Stimulated activated CD8-positive, alpha-beta memory T cell treated with anti-CD3 and anti-CD28 coated beads, Interleukin-2, amount 100 ng/mL, for 1 hour (primary cell): ENCODE data around the gene ELL2.
"Not testable (repeated sequence)": the region's sequence is repeated elsewhere in the genome, so short reads cannot be mapped to it uniquely, and the experiment has no call there.

ENCODE experiments used
- DNase-seq, 2 donors: peaks; one replicate each; pipeline ENCODE4 v3.0.0-alpha.2; 2020; ENCODE audit warnings: low read depth in 2 of 2

Gene ELL2

GRCh38 chr5:95931079-95931833 is 30.4 kb downstream of the ELL2 start:
- DNase-seq, result no peak

GRCh38 chr5:95930141-95930930 is 31.3 kb downstream of the ELL2 start:
- no peak for DNase-seq

DNA sequence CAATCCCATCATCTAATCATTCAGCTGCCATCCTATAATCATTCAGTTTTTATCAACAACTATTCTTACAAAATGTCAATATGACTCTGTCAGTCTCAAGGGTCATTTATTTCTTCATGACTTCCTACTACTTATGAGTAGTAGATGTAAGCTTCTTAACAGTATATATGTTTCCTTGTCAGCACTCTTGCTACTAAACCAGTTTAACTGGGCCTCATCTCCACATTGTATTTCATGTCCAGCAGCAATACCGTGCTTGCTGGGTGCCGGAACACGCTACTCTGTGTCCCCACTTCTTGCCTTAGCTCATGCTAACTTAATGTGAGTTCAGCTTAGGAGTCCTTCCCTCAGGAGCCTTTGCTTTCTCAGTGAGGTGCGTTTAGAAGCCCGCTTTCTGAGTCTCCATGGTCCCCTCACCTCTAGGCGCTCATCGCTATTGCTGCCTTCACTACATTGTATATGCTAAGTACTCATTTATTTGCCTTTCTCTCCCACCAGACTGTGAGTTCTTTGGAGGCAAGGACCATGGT is 32.9 kb downstream of the ELL2 start:
- DNase-seq, result no peak

DNA sequence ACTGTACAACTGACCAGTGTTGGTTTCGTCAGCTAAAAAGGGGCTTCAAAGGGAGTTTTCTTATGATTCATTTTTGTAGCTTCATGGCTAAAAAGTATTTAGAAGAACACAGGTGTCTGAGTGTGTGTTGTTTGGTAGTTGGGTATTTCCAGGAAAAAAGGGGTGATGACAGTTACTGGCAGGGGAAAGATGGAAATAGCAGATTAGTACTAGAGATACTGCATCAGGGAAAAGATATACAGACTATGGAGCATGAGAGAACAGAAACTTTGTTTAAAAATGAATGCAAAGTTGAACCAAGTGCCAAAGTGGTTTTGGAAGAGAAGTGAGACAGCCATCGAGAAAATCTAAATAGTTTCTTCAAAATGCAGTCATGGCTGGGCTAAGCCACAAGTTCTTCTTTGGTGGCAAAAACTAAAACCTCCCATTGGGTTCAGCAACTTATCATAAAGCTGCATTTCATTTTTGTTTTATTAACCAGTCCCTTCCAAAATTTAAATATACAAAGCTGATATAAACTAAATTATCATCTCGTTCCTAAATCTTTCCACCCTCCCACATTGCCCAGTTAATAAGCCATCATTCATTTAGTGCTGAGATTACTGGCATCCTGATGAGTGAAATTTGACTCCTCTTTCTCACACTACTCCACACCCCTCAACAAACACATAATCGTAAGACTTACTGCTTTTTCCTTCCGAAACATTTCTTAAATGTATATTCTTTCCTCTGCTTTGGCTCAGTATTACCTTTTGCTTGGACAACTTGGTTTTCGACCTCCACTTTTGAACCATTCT is 33.5 kb downstream of the ELL2 start:
- no peak for DNase-seq

- DNase-seq, result not testable (repeated sequence)
Observed at GRCh38 chr5:95927300-95927699, 34.4 kb downstream of the ELL2 start.

- no peak for DNase-seq
Observed at GRCh38 chr5:95925939-95926338, 35.7 kb downstream of the ELL2 start.

- no peak for DNase-seq
Observed at GRCh38 chr5:95925378-95925744, 36.3 kb downstream of the ELL2 start.

DNA sequence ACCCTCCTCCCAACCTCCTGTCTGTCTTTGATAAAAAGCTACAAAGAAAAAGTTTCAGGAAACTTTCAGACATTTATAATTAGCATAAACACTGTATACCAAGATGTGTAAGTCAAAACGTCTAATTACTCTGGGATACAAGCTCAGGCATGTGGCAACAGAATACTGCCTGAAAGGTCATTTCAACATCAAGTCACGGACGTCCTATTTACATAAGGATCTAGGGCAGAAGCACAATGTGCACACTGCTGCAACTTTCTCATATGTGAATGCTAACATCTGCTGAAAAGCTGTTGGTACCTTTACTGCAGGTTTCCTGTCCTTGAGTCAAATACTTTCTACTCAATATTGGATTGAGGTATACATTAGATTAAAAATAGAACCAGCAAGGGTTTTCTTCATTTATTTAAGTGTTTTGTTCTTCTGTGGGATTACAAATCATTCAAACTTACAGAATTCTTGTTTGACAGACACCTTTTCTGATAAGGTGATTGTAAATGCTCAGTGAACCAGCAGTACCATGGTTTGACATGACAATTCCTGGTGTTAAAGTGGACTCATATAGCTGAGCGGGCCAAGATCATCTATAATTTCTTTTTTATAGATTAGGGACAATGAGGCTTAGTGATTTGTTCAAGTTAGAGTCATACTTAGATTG is 36.8 kb downstream of the ELL2 start:
- no peak for DNase-seq

GRCh38 chr5:95923918-95924544 is 37.6 kb downstream of the ELL2 start:
- DNase-seq, result no peak

DNA sequence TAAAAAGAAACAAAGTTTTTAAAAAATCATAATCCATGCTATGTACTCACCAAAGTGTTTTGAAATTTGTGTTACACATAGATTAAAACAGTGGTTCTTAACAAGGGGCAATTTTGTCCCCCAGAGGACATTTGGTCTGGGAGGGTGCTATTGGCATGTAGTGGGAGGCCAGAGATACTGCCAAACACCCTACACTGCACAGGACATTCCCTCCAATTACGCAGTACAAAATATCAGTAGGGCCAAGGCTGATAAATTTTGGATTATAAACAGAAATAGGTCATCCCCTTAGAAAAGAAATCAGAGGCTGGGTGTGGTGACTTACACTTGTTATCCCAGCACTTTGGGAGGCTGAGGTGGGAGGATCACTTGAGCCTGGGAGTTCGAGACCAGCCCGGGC is 38.9 kb downstream of the ELL2 start:
- no peak for DNase-seq

GRCh38 chr5:95921501-95921900 is 40.1 kb downstream of the ELL2 start:
- no peak for DNase-seq

DNA sequence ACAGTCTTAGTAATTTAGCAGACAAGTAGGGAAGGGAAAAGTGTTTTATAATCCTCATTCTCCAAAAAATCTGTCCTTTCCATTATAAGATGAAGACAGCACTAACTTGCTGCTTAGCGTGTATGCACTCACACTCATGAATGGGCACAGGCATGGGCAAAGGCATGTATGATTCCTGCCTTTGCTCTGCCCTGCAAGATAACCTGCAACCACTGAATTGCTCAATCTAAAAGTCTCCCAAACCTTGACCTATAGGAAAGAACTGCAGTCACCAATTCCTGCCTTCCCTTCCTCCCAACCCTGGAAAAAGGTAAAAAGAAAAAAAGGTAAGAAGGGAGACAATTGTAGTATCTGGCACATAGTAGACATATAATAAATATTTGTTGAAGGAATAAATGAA is 40.8 kb downstream of the ELL2 start:
- no peak for DNase-seq

GRCh38 chr5:95919658-95920057 is 42.0 kb downstream of the ELL2 start:
- DNase-seq, result no peak

- DNase-seq, result no peak
Observed at GRCh38 chr5:95918421-95919006, 43.1 kb downstream of the ELL2 start.

- DNase-seq, result no peak
Observed at GRCh38 chr5:95917207-95917606, 44.4 kb downstream of the ELL2 start.

GRCh38 chr5:95916687-95917085 is 45.0 kb downstream of the ELL2 start:
- DNase-seq, result no peak

DNA sequence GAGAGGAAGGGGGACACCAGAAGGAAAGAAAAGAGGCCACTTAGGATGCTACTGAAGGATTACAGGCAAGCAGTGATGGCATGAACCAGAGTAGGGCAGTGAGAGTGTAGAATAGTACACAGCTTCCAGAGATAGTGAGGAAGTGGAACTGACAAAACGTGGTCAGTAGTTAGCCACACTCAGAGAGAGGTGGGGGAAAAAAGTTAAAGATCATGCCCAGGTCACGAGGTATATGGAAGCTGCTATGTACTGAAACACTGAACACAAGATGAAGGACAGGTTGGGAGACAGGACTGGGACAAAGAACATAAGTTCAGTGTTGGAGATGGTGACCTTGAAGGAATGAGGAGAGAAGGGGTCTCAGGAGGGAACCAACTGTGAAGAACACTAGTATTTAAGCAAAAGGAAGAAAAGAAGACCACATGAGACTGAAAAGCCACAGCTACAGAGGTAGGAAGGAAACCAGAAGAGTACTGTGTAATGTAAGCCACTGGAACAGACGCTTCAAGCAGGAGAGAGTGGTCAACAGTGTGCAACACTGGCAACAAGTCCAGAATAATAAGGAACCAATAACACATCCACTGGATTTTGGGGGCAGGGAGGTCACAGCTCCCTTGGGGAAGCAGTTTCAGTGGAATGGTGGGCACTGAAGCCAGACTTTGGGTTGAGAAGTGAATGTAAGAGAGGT is 45.5 kb downstream of the ELL2 start:
- no peak for DNase-seq

DNA sequence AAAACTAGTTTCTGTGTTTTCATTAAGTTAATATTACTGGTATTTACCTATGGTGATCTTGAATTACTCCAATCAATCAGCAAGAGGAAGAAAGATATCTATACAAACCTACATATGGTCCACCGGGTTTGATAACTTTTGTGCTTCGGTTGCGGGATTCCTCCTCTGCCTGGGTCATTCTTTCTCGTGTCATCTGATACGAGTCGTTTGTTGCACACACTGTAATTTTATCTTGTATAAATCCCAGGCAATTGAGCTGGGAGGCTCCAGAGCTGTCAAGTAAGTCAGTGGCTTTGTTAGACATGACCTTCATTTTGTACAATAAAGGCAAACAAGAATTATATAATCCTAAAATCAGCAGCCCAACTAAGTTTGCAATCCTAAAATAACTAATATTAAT is 48.0 kb downstream of the ELL2 start:
- no peak for DNase-seq

- DNase-seq, result no peak
Observed at GRCh38 chr5:95912029-95912428, 49.6 kb downstream of the ELL2 start.

GRCh38 chr5:95910521-95910920 is 51.1 kb downstream of the ELL2 start:
- DNase-seq, result no peak
